ENCODE data around the gene RGS16.

The RGS16 gene

GRCh38 chr1:182629499-182630096 lies 25.4 kb upstream of the RGS16 start:
- no peak for DNase-seq (ENCODE audit: low read depth)

DNA sequence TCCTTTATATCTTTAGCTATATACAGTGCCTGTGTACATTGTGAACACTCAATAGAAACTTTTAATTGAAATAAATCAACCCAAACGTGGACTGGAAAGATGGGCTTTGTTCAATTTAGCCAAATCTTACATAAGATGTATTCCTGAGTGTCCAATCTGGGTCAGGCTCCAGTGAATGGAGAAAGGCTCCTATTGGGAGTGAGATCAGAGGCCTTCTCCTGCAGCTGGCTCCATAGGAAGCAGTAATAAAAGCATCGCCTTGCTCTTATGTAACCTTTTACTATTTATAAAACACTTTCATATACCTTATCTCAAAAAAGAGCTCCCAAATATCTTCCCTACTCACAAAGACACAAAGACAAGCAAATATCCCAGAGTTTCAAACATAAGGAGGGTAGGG lies 24.9 kb upstream of the RGS16 start:
- DNase-seq (ENCODE audit: low read depth): no peak

DNA sequence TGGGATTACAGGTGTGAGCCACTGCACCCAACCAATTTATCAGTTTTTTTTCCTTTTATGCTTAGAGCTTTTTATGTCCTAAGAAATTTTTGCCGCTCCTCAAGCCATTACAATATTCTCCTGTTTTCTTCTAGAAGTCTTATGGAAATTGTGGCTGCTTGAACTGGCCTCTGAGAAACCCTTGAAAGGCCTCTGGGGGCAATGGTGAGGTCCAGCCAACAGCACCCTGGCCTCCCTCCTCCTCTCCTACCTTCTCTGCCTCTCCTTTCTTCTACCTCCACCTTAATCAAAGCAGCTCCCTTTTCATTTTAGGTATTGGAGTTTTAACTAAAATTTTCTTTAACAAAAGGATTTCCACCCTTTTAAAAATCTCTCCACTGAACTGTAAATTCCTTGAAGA lies 24.5 kb upstream of the RGS16 start:
- no peak for DNase-seq (ENCODE audit: low read depth)

GRCh38 chr1:182627622-182628021 lies 23.4 kb upstream of the RGS16 start:
- DNase-seq (ENCODE audit: low read depth): no peak

DNA sequence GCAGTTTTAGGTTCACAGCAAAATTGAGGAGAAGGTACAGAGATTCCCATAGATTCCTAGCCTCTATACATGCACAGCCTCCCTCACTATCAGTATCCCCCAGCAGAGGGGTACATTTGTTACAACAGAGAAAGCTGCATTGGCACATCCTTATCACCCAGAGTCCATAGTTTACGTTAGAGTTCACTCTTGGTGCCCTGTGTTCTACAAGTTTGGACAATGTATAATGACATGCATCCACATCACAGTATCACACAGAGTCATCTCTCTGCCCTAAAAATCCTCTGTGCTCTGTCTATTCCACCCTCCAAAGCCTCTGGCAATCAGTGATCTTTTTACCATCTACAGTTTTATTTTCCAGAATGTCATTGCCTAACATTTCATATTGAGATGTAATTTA lies 22.3 kb upstream of the RGS16 start:
- no peak for DNase-seq (ENCODE audit: low read depth)

DNA sequence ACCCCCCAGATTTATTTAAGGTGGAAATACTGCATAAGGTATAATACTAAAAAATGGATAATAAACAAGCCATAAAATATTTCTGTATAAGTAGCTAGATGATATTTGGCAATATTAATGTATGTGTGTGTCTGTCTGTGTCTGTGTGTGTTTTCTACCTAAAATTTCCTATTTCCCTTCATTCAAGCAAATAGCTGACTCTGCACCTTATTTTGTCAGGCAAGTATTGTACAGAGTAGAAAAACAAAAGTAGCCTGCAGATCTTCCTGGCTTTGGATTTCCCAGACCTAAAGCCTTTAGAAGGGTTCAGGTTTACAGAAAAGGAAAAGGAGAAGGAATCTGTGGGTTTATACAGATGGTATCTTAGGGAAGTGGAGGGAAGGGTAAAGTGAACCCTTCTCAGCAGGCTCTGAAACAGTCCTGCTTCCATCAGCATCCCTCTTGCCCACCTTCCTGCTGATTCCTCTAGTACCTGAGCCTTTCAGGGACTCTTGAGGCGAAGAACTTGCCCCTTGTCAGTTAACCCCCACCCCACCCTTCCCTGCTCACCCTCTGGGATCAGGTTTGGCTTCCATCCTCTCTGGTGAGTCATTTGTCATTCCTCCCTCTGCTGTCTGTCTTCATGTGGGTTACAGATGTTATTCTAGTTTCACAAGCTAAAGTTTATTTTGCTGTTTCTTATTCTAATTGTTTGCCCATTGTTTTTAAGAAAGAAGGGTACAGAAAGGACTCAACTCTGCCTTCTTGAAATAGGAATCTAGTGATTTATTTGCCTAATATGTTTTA lies 21.7 kb upstream of the RGS16 start:
- DNase-seq (ENCODE audit: low read depth): no peak

DNA sequence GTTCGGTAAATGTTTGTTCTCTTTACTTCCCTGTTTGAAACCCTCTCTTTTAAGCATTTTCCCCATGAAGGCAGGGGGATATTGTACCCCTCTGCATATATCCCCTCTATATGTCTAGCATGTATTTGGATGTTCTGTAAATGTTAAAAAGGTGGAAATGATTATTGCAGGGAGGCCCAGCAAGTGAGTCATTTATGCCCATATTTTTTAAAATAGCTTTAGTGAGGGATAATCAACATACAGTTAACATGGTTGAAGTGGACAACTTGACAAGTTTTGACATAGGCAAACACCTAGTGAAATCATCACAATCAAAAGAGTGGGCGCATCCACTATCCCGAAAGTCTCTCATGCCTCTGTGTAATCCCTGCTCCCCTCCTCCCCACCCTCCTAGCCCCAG lies 20.8 kb upstream of the RGS16 start:
- no peak for DNase-seq (ENCODE audit: low read depth)

DNA sequence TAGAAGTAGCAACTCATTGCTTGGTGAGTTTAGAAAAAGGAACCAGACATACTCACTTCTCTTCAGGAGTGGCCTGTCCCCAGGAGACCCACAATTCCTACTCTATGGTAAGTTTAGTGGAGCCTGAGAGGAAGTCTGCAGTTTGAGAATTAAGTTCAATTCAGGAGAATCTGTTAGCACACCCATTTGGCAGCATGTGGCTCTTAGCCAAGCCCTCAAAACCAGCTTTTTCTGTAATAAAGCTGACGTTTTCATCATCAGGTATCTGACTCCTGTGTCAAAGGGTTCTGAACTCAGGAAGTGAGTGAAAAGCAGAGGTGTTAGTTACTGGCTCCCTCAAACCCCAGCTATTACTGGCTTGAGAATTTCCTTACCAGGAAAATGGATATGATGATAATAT lies 20.4 kb upstream of the RGS16 start:
- DNase-seq (ENCODE audit: low read depth): no peak

GRCh38 chr1:182622901-182623528 lies 18.8 kb upstream of the RGS16 start:
- DNase-seq (ENCODE audit: low read depth): no peak

- DNase-seq (ENCODE audit: low read depth): no peak
Measured at GRCh38 chr1:182621906-182622305, 17.7 kb upstream of the RGS16 start.

DNA sequence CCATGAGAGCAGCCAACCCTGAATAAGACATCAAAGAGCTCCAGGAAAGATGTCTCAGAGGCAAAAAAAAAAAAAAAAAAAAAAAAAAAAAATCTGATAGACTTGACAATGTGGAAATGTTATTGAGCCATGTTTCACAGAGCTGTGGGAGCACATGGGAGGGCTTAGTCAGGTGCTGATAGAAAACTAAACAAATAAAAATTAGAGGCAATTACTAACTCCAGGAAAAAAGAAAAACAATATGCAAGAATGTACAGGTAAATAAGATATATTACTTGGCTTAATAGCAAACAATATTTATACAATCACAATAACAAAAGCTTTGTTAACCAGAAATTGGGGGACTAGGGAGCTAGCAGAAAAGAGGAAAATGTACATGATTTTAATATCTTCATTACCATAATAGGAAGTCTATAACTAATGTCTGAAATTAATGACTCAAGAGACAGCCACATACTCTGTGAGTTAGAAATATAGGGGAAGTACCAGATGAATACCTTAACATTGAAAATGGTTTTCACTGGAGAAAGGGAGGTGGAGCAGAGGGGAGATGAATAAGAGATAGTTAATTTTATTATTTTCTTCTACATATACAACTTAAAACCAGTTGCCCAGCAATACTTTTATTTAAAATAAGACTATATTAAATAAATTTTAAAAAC lies 16.9 kb upstream of the RGS16 start:
- no peak for DNase-seq (ENCODE audit: low read depth)

- DNase-seq (ENCODE audit: low read depth): no peak
Measured at GRCh38 chr1:182617734-182618351, 13.7 kb upstream of the RGS16 start.

DNA sequence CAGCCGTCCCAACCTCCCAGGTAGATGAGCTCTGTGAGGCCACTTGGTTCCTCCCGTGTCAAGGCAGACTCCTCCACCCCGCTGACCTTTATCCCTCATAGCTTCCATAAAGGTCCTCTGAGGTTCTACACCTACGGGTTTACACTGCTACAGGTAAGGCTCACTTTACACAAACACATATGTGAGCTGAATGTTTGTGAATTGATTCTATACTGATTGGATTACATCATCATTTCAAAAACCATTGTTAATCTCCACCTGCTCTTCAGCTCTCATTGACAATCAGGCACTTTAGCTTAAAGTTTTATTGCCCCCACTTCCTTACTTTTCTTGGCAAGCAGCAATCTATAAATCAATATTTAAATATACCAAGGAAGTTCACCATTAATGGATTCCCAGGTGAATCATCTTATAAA lies 12.8 kb upstream of the RGS16 start:
- no peak for DNase-seq (ENCODE audit: low read depth)

- DNase-seq (ENCODE audit: low read depth): no peak
Measured at GRCh38 chr1:182616130-182617013, 12.2 kb upstream of the RGS16 start.

- no peak for DNase-seq (ENCODE audit: low read depth)
Measured at GRCh38 chr1:182615468-182616129, 11.4 kb upstream of the RGS16 start.

DNA sequence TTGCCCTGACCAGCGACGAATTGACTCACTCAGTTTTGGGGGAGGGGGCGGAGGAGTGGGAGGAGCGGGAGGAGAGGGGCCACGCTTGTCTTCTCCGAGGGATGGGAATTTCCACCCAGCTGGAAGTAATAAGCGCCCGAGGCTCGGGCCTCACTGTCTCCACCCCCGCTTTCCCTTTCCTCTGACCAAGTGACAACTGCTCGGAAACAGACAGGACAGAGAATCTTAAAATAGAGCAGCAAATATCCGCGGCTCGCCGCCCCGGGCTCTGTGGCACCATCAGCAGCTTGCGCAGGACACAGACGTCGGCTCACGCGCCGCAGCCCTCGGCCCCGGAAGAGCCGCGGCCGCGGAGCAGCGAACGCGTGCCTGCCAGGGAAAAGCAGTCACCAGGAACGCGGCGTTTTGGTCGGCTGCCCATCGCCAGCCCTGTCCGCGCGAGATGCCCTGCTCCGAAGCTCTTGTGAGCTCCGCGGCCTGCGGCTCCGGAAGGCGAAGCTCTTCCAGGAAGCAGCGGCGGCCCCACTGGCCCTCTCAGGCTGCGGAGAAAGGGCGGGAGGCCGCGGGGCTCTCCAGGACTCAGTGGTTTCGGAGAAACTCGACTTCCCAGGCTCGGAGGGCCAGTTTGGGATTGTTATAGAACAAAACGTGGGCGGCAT lies 10.7 kb upstream of the RGS16 start:
- peak; percentile 74 for DNase-seq (ENCODE audit: low read depth)

DNA sequence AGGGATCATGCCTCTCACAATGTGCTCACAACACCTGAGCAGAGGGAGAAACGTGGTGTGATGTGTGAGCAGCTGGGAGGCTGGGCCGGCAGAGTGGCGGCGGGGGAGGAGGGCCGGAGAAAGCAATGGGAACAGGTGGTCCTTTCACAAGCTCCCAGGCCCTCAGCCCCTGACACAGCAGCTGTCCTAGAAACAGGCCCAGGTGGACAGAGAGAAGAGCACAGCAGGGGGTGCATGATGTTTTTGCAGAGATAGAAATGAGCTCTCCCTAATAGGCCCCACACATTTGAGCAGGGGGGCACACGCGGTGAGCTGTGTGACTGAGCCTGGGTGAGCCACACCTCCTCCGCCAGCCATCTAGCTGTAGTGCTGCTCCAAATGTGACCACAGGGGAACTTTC lies 7.6 kb upstream of the RGS16 start:
- no peak for DNase-seq (ENCODE audit: low read depth)

- no peak for DNase-seq (ENCODE audit: low read depth)
Measured at GRCh38 chr1:182611326-182611725, 7.1 kb upstream of the RGS16 start.

DNA sequence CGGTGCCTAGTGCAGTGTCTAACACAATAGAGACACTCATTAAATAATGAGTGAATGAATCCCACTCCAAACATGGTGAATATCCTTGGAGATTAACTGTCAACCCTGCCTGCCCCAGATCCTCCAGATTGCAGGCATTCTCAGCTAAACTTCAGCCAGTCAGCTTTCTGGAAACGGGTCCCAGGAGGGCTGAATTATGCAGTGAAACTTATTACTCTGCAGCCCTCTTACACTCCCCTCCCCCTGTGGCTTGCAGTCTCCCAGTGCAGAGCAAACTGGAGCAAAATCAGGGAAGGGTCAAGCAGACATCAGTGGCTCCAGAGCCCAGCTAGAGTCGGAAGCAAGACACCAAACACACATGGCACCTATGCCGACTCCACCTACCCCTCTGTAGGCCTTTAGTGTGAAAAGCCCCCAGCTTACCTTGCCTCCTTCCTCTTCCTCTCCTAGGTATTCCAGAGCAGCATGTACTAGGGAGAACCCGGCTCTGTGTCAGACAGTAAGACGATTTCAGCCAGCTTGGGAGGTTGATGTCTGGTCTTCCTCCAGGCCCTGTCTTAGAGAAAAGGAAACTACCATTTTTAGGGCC lies 6.5 kb upstream of the RGS16 start:
- no peak for DNase-seq (ENCODE audit: low read depth)

Data from GM04504 (cell line).